A549 (cell line): ENCODE data around the gene IL23R. TPM values are rescaled to one million over a fixed set of nuclear protein-coding genes. Genes with fewer than 3 reads are reported as not detected.
A peak's percentile ranks its signal among the peaks of the same experiment; 100 is the strongest.

ENCODE experiments used
- ATAC-seq, 2 experiments: fragments of 200-7000 bp in 1 of 2; fragments of >200 bp in 1 of 2; cut with Nextera tagmentation in 1 of 2; cut with Tn5 transposase in 1 of 2; 3 replicates each; pipeline versions ENCODE4 v1.8.0 to v1.9.1; 2018 to 2020; ENCODE audit warnings: mild to moderate bottlenecking in 1 of 2, moderate library complexity in 1 of 2
- CTCF ChIA-PET: fragments of 300-600 bp; sonication (Branson Sonifier 250); formaldehyde crosslinking; extraction: SDS; loops from one replicate; lab custom pipeline; 2021; ENCODE audit warnings: antibody characterized with exemption, inconsistent platforms; lab: Yijun Ruan, JAX
- POLR2A ChIA-PET: fragments of 350-600 bp; formaldehyde crosslinking; extraction: SDS; loops from one replicate; lab custom pipeline; 2021; ENCODE audit warnings: antibody characterized with exemption, inconsistent platforms; lab: Yijun Ruan, JAX
- DNase-seq, 2 experiments: peaks; one replicate each; pipeline versions ENCODE4 v3.0.0 to v3.0.0-alpha.2; 2011 to 2016; ENCODE audit warnings: low read depth in 1 of 2, low spot score in 1 of 2
- FAIRE-seq: peaks from 2 replicates; lab custom pipeline; 2011; peaks lifted over from hg19 to GRCh38; lab: Jason Lieb, UNC
- H3K27ac ChIP-seq, 2 experiments: fragments of >200 bp; sonication (Bioruptor Twin); formaldehyde crosslinking; 3 replicates each; pipeline ENCODE4 v1.5.1; 2016 to 2017
- H3K4me1 ChIP-seq: fragments of >200 bp; sonication (Bioruptor Twin); formaldehyde crosslinking; 3 replicates; pipeline ENCODE4 v1.6.1; 2016
- H3K4me2 ChIP-seq: fragments of >200 bp; sonication (Bioruptor Twin); formaldehyde crosslinking; 3 replicates; pipeline ENCODE4 v1.6.1; 2016
- H3K4me3 ChIP-seq: fragments of >200 bp; sonication (Bioruptor Twin); formaldehyde crosslinking; 3 replicates; pipeline ENCODE4 v1.5.1; 2016
- H3K9me3 ChIP-seq: fragments of >200 bp; sonication (Bioruptor Twin); formaldehyde crosslinking; 3 replicates; pipeline ENCODE4 v1.6.1; 2016
- CBX2 ChIP-seq: fragments of 200-600 bp; sonication (generic); IDR thresholded peaks from 2 replicates; pipeline ENCODE4 v1.6.1; 2016; ENCODE audit warnings: low read depth, mild to moderate bottlenecking, borderline replicate concordance
- CEBPB ChIP-seq, 2 experiments: fragments of >200 bp in 1 of 2; sonication (Bioruptor Twin) in 1 of 2; formaldehyde crosslinking in 1 of 2; IDR thresholded peaks; 2 replicates each; pipeline ENCODE4 v1.6.1; 2012 to 2016
- CHD2 ChIP-seq: fragments of 150-350 bp; IDR thresholded peaks from 2 replicates; pipeline ENCODE4 v1.6.1; 2014; ENCODE audit warnings: low read length; ENCODE audit not compliant: partially characterized antibody
- EHMT2 ChIP-seq: fragments of 200-600 bp; sonication (generic); IDR thresholded peaks from 2 replicates; pipeline ENCODE4 v1.6.1; 2016; ENCODE audit warnings: antibody characterized with exemption, low read depth, mild to moderate bottlenecking, moderate library complexity
- EP300 ChIP-seq, 2 experiments: fragments of >200 bp; sonication (Bioruptor Twin); formaldehyde crosslinking; IDR thresholded peaks; 2 replicates in 1 of 2; 3 replicates in 1 of 2; pipeline ENCODE4 v1.6.1; 2016 to 2017
- ESRRA ChIP-seq: fragments of 150-350 bp; IDR thresholded peaks from 2 replicates; pipeline ENCODE4 v1.6.1; 2014; ENCODE audit warnings: mild to moderate bottlenecking, low read length, borderline replicate concordance
- FOSL2 ChIP-seq, 2 experiments: fragments of 450-650 bp in 1 of 2; fragments of >200 bp in 1 of 2; sonication (Bioruptor Twin) in 1 of 2; formaldehyde crosslinking; IDR thresholded peaks; 2 replicates each; pipeline versions ENCODE4 v1.5.0 to v1.6.1; 2016 to 2020; ENCODE audit warnings: mild to moderate bottlenecking in 1 of 2, moderate library complexity in 1 of 2
- HEYL ChIP-seq: fragments of 250-450 bp; sonication (Bioruptor Pico); IDR thresholded peaks from 2 replicates; pipeline ENCODE4 v1.8.0; 2021; ENCODE audit warnings: mild to moderate bottlenecking, moderate library complexity
- HOXB5 ChIP-seq: fragments of 250-450 bp; sonication (Bioruptor Pico); IDR thresholded peaks from 2 replicates; pipeline ENCODE4 v1.5.0; 2020; ENCODE audit warnings: mild to moderate bottlenecking, moderate library complexity
- JUNB ChIP-seq: fragments of >200 bp; sonication (Bioruptor Twin); formaldehyde crosslinking; IDR thresholded peaks from 2 replicates; pipeline ENCODE4 v1.6.1; 2016
- MYC ChIP-seq: IDR thresholded peaks from 2 replicates; pipeline ENCODE4 v1.6.1; 2012; ENCODE audit warnings: mild to moderate bottlenecking, inconsistent platforms, low read length, improper control_type of control experiment, borderline replicate concordance
- NFE2L2 ChIP-seq: fragments of 150-350 bp; conservative IDR thresholded peaks from 2 replicates; pipeline ENCODE4 v1.6.1; 2014; ENCODE audit warnings: low read length
- NPAS2 ChIP-seq: fragments of 250-450 bp; sonication (Bioruptor Pico); IDR thresholded peaks from 2 replicates; pipeline ENCODE4 v1.8.0; 2022; ENCODE audit warnings: mild to moderate bottlenecking, moderate library complexity, borderline replicate concordance
- RAD21 ChIP-seq, 2 experiments: fragments of >200 bp in 1 of 2; sonication (Bioruptor Twin) in 1 of 2; formaldehyde crosslinking in 1 of 2; IDR thresholded peaks in 1 of 2; conservative IDR thresholded peaks in 1 of 2; 2 replicates in 1 of 2; 3 replicates in 1 of 2; pipeline ENCODE4 v1.6.1; 2012 to 2018; ENCODE audit warnings: inconsistent platforms in 1 of 2
- SMC3 ChIP-seq: fragments of >200 bp; sonication (Bioruptor Twin); formaldehyde crosslinking; IDR thresholded peaks from 3 replicates; pipeline ENCODE4 v1.6.1; 2018; ENCODE audit warnings: inconsistent platforms
- SREBF2 ChIP-seq: fragments of 450-650 bp; IDR thresholded peaks from 2 replicates; pipeline ENCODE4 v1.6.1; 2014; ENCODE audit warnings: mild to moderate bottlenecking, moderate library complexity
- TFCP2L1 ChIP-seq: fragments of 250-450 bp; sonication (Bioruptor Pico); IDR thresholded peaks from 2 replicates; pipeline ENCODE4 v1.5.0; 2021; ENCODE audit warnings: mild to moderate bottlenecking
- TP53 ChIP-seq: fragments of 250-450 bp; sonication (Bioruptor Pico); IDR thresholded peaks from 2 replicates; pipeline ENCODE4 v1.5.0; 2021; ENCODE audit warnings: mild to moderate bottlenecking, moderate library complexity
- ZC3H11A ChIP-seq: fragments of 450-650 bp; IDR thresholded peaks from 2 replicates; pipeline ENCODE4 v1.6.1; 2014; ENCODE audit warnings: antibody characterized with exemption, mild to moderate bottlenecking
- ZNF302 ChIP-seq: fragments of 250-450 bp; sonication (Bioruptor Pico); IDR thresholded peaks from 2 replicates; pipeline ENCODE4 v1.9.0; 2021; ENCODE audit warnings: inconsistent platforms, mild to moderate bottlenecking, moderate library complexity
- ZSCAN20 ChIP-seq: fragments of 250-450 bp; sonication (Bioruptor Pico); IDR thresholded peaks from 2 replicates; pipeline ENCODE4 v1.8.0; 2022; ENCODE audit warnings: mild to moderate bottlenecking, moderate library complexity
- WGBS: methylation state at CpG from one replicate; pipeline ENCODE4 v1.1.6; 2017; ENCODE audit errors: missing lambda C conversion rate; 5-methylcytosine and 5-hydroxymethylcytosine counted together
- polyA plus RNA-seq, 4 experiments: library from polyadenylated mRNA; depleted of rRNA in 3 of 4; stranded (reverse); fragments of >200 nt; fragmentation: RNase III in 1 of 4; extraction: RNeasy Plus Mini Kit Qiagen cat#74134 plus additional on column Dnase treatment in 1 of 4; gene quantifications; 2 replicates in 3 of 4; 3 replicates in 1 of 4; pipeline ENCODE4 v1.2.3, GENCODE V29; 2011 to 2017
- TF ChIP-seq, protein P1 (sequence below): IDR thresholded peaks from 2 replicates; pipeline ENCODE4 v1.6.1; 2012
- TF ChIP-seq, protein P2 (sequence below): fragments of >200 bp; sonication (Bioruptor Twin); formaldehyde crosslinking; IDR thresholded peaks from 3 replicates; pipeline ENCODE4 v1.5.1; 2016
- TF ChIP-seq, protein P3 (sequence below): IDR thresholded peaks from 2 replicates; pipeline ENCODE4 v1.6.1; 2012; ENCODE audit warnings: low read depth, borderline replicate concordance
- TF ChIP-seq, protein P4 (sequence below): IDR thresholded peaks from 2 replicates; pipeline ENCODE4 v1.6.1; 2012
- TF ChIP-seq, protein P5 (sequence below): fragments of >200 bp; sonication (Bioruptor Twin); formaldehyde crosslinking; IDR thresholded peaks from 2 replicates; pipeline ENCODE4 v1.6.1; 2016
- TF ChIP-seq, protein P6 (sequence below): fragments of 250-450 bp; sonication (Bioruptor Pico); IDR thresholded peaks from 2 replicates; pipeline ENCODE4 v1.5.0; 2020; ENCODE audit warnings: low read depth, mild to moderate bottlenecking, moderate library complexity

IL23R gene
- polyA plus RNA-seq, 2 of the 4 experiments (the other 2 are of a cell fraction), result not detected

DNA sequence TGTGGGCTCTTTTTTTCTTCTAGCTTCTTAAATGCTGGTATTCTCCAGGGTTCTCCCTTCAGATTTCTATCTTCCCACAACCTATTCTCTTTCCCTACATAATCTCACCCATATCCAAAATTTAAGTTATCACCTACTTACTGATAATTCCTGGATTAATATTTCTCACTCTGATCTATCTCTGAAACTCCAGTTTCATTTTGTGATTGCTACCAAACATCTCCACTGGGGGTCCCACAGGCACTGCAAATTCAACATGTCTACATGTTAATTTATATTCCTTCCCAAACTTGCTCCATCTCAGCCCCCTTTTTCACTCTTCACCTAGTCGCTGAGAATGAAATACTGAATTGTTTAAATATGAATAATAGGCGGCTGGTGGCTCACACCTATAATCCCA lies 21.6 kb upstream of the IL23R start:
- no peak for ATAC-seq
- H3K4me3 ChIP-seq, result no peak overlapping the region
- CTCF ChIA-PET, result interaction anchor here (1.1 to 7.7 kb wide), 7 partner anchors 7 to 378 kb away, joined by 3 to 123 read pairs (median 4); no protein-coding TSS in a partner anchor

DNA sequence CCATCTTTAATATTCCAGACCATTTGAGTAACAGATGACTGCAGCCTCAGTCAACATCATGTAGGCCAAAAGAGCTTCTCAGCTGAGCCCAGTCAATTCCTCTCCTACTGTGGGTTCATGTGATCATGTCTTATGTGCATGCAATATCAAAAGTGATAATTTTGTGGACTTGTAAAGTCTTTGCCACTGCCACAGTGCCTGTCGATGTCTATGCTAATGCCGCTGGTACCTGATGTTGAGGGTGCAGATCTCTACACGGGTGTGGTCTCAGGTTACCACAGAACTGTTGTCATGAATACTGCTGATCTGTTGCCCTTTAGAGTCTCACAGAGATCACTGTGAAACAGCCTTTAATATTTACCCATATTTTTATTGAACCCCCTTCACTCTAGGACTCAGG lies 20.2 kb upstream of the IL23R start:
- no peak for TF ChIP-seq TP53 (CRISPR knock-in tag)
- TF ChIP-seq, protein P1, sequence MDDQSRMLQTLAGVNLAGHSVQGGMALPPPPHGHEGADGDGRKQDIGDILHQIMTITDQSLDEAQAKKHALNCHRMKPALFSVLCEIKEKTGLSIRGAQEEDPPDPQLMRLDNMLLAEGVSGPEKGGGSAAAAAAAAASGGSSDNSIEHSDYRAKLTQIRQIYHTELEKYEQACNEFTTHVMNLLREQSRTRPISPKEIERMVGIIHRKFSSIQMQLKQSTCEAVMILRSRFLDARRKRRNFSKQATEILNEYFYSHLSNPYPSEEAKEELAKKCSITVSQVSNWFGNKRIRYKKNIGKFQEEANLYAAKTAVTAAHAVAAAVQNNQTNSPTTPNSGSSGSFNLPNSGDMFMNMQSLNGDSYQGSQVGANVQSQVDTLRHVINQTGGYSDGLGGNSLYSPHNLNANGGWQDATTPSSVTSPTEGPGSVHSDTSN, result no peak
- TF ChIP-seq ZSCAN20 (CRISPR knock-in tag), result no peak
- no peak for TF ChIP-seq CBX2
- no peak for TF ChIP-seq TFCP2L1
- no peak for TF ChIP-seq SREBF2
- no peak for TF ChIP-seq SMC3
- no peak for TF ChIP-seq NPAS2 (CRISPR knock-in tag)
- TF ChIP-seq CHD2, result no peak
- ATAC-seq (no peak), FAIRE-seq (no peak), DNase-seq (no peak)
- no peaks in the 10 kb centered on the region for H3K9me3 ChIP-seq
- 94% methylated on average over 3 of the region's 3 CpGs for WGBS
- H3K4me2 ChIP-seq, result no peak overlapping the region
- 0 out of 3 replicates have a peak, but pooled peaks cover 3% of the 10 kb centered on the region for H3K4me1 ChIP-seq
- no peak overlapping the region for H3K4me3 ChIP-seq
- no peak overlapping the region for H3K27ac ChIP-seq
- ChIA-PET POLR2A (no interaction called here), CTCF (interaction anchor here (1.2 to 7.7 kb wide), 4 partner anchors 21 to 379 kb away, joined by 3 to 123 read pairs (median 4); no protein-coding TSS in a partner anchor)

More for the DNA sequence above, 21.6 kb upstream of the IL23R start:
- POLR2A ChIA-PET, result no interaction called here
- 36% methylated on average over 2 of the region's 2 CpGs for WGBS
- H3K27ac ChIP-seq, result no peak overlapping the region
- FAIRE-seq, result no peak
- no peak for DNase-seq
- no peak for TF ChIP-seq ZNF302 (CRISPR knock-in tag)
- TF ChIP-seq, protein P2, sequence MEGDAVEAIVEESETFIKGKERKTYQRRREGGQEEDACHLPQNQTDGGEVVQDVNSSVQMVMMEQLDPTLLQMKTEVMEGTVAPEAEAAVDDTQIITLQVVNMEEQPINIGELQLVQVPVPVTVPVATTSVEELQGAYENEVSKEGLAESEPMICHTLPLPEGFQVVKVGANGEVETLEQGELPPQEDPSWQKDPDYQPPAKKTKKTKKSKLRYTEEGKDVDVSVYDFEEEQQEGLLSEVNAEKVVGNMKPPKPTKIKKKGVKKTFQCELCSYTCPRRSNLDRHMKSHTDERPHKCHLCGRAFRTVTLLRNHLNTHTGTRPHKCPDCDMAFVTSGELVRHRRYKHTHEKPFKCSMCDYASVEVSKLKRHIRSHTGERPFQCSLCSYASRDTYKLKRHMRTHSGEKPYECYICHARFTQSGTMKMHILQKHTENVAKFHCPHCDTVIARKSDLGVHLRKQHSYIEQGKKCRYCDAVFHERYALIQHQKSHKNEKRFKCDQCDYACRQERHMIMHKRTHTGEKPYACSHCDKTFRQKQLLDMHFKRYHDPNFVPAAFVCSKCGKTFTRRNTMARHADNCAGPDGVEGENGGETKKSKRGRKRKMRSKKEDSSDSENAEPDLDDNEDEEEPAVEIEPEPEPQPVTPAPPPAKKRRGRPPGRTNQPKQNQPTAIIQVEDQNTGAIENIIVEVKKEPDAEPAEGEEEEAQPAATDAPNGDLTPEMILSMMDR, result peak; percentile 17; the same call in 1 of the 3 replicates
- no peak for TF ChIP-seq SREBF2
- no peak for TF ChIP-seq HEYL (CRISPR knock-in tag)
- TF ChIP-seq JUNB, result no peak
- peak in 1 of 2 experiments; percentile 35; a peak in 1 of 5 replicates for TF ChIP-seq RAD21 (conservative IDR thresholded peaks at IDR 0.05 in 1 of 2, IDR thresholded peaks at IDR 0.05 in 1 of 2)
- no peak for TF ChIP-seq CEBPB (IDR thresholded peaks at IDR 0.05)
- H3K9me3 ChIP-seq, result no peaks in the 10 kb centered on the region
- H3K4me1 ChIP-seq, result 0 out of 3 replicates have a peak, but pooled peaks cover 3% of the 10 kb centered on the region
- H3K4me2 ChIP-seq, result no peak overlapping the region

DNA sequence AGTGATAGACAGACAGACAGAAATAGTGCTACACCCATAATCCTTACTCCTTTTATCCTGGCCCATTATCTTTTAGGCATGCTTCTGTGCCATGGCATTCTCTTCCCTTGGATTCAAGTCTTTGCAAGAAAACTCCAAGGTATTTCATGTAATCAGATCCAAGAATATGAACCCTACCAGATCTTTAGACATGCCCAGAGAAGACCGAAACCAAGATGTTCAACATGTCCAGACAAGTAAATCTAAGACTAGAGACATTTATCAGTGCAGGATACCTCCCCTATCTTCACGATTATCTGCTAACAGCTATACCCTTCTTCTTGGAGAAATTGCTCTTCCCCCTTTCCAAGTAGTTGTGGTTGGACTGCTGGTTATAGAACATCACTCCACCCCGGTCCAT lies 19.7 kb upstream of the IL23R start:
- FAIRE-seq (no peak), DNase-seq (no peak), ATAC-seq (no peak)
- Histone ChIP-seq H3K4me1 (0 out of 3 replicates have a peak, but pooled peaks cover 3% of the 10 kb centered on the region), H3K9me3 (no peaks in the 10 kb centered on the region), H3K27ac (no peak overlapping the region), H3K4me3 (no peak overlapping the region), H3K4me2 (no peak overlapping the region)
- ChIA-PET CTCF (interaction anchor here (2.0 to 7.7 kb wide), 2 partner anchors 21 to 154 kb away, joined by 4 to 123 read pairs; no protein-coding TSS in a partner anchor), POLR2A (no interaction called here)
- WGBS, result 74% methylated on average over 3 of the region's 3 CpGs
- TF ChIP-seq, protein P3, sequence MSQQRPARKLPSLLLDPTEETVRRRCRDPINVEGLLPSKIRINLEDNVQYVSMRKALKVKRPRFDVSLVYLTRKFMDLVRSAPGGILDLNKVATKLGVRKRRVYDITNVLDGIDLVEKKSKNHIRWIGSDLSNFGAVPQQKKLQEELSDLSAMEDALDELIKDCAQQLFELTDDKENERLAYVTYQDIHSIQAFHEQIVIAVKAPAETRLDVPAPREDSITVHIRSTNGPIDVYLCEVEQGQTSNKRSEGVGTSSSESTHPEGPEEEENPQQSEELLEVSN, result no peak
- TF ChIP-seq ESRRA (no peak), HOXB5 (CRISPR knock-in tag) (no peak), MYC (no peak), ZC3H11A (no peak), ZNF302 (CRISPR knock-in tag) (no peak), EHMT2 (no peak), SREBF2 (no peak), FOSL2 (IDR thresholded peaks at IDR 0.05) (no peak), FOSL2 (CRISPR knock-in tag; IDR thresholded peaks at IDR 0.05) (no peak), EP300 (IDR thresholded peaks at IDR 0.05) (no peak), NFE2L2 (no peak)
- TF ChIP-seq, protein P4, sequence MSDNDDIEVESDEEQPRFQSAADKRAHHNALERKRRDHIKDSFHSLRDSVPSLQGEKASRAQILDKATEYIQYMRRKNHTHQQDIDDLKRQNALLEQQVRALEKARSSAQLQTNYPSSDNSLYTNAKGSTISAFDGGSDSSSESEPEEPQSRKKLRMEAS, result no peak
- TF ChIP-seq, protein P5, sequence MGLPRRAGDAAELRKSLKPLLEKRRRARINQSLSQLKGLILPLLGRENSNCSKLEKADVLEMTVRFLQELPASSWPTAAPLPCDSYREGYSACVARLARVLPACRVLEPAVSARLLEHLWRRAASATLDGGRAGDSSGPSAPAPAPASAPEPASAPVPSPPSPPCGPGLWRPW, result no peak
- TF ChIP-seq, protein P1, result no peak
- TF ChIP-seq, protein P6, sequence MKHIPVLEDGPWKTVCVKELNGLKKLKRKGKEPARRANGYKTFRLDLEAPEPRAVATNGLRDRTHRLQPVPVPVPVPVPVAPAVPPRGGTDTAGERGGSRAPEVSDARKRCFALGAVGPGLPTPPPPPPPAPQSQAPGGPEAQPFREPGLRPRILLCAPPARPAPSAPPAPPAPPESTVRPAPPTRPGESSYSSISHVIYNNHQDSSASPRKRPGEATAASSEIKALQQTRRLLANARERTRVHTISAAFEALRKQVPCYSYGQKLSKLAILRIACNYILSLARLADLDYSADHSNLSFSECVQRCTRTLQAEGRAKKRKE (CRISPR knock-in tag), result no peak
